Smooth muscle cell (in vitro differentiated cells): Measurements from ENCODE around the gene OLA1. TPM values are rescaled to one million over a fixed set of nuclear protein-coding genes. Genes with fewer than 3 reads are reported as not detected.

Source experiments
- DNase-seq: peaks from one replicate; lab custom pipeline; 2025; ENCODE audit not compliant: unreplicated experiment; lab: John Stamatoyannopoulos, UW
- H2AFZ ChIP-seq: fragments of 200-600 bp; sonication (generic); 2 replicates; pipeline ENCODE4 v1.6.0; 2016; ENCODE audit warnings: antibody characterized with exemption, low read depth, mild to moderate bottlenecking
- H3F3A ChIP-seq: fragments of 200-600 bp; sonication (generic); 2 replicates; pipeline ENCODE4 v1.6.0; 2017; ENCODE audit warnings: antibody characterized with exemption, low read depth
- H3K27ac ChIP-seq: fragments of 200-600 bp; sonication (generic); 2 replicates; pipeline ENCODE4 v1.5.1; 2016; ENCODE audit warnings: low read depth, mild to moderate bottlenecking
- H3K27me3 ChIP-seq: fragments of 200-600 bp; sonication (generic); 2 replicates; pipeline ENCODE4 v1.6.1; 2016; ENCODE audit warnings: low read depth, mild to moderate bottlenecking
- H3K36me3 ChIP-seq: fragments of 200-600 bp; sonication (generic); 2 replicates; pipeline ENCODE4 v1.5.1; 2016; ENCODE audit warnings: low read depth
- H3K4me1 ChIP-seq: fragments of 200-600 bp; sonication (generic); 2 replicates; pipeline ENCODE4 v1.5.1; 2016; ENCODE audit warnings: low read depth
- H3K4me2 ChIP-seq: fragments of 200-600 bp; sonication (generic); 2 replicates; pipeline ENCODE4 v1.6.0; 2016; ENCODE audit warnings: mild to moderate bottlenecking
- H3K4me3 ChIP-seq: fragments of 200-600 bp; sonication (generic); 2 replicates; pipeline ENCODE4 v1.5.1; 2016; ENCODE audit warnings: mild to moderate bottlenecking
- H3K79me2 ChIP-seq: fragments of 200-600 bp; sonication (generic); 2 replicates; pipeline ENCODE4 v1.6.0; 2016; ENCODE audit warnings: low read depth, mild to moderate bottlenecking
- H3K9ac ChIP-seq: fragments of 200-600 bp; sonication (generic); 2 replicates; pipeline ENCODE4 v1.6.0; 2016; ENCODE audit warnings: low read depth
- H3K9me3 ChIP-seq: fragments of 200-600 bp; sonication (generic); replicated peaks from 2 replicates; pipeline ENCODE4 v1.5.1; 2016; ENCODE audit warnings: low read depth
- H4K20me1 ChIP-seq: fragments of 200-600 bp; sonication (generic); 2 replicates; pipeline ENCODE4 v1.6.0; 2016; ENCODE audit warnings: low read depth
- CTCF ChIP-seq: fragments of 200-600 bp; sonication (generic); IDR thresholded peaks from 2 replicates; pipeline ENCODE4 v1.5.1; 2017; ENCODE audit warnings: borderline replicate concordance, mild to moderate bottlenecking, antibody characterized with exemption; ENCODE audit not compliant: insufficient read depth, poor library complexity, severe bottlenecking
- whole genome bisulfite sequencing: methylation state at CpG from one replicate; pipeline ENCODE4 v1.1.7; 2016; ENCODE audit warnings: low lambda C conversion rate; 5-methylcytosine and 5-hydroxymethylcytosine counted together
- polyA plus RNA-seq: library from polyadenylated mRNA; unstranded; fragments of >200 nt; fragmentation: Nextera tagmentation; extraction: Ambion mirVana; gene quantifications from 2 replicates; pipeline ENCODE4 v1.2.1, GENCODE V29; 2016
- total RNA-seq: library from RNA; depleted of rRNA; stranded (reverse); fragments of >200 nt; gene quantifications from 2 replicates; pipeline ENCODE4 v1.2.3, GENCODE V29; 2014

The OLA1 gene
- total and polyA plus RNA-seq, 2 experiments from 2014 or later, result 59.6 to 76.0 TPM

- no peaks in the 10 kb centered on the region for H3K79me2 ChIP-seq
- no peak overlapping the region for H3K27ac ChIP-seq
- H3F3A ChIP-seq, result no peaks in the 10 kb centered on the region
- no peaks in the 10 kb centered on the region for H3K9me3 ChIP-seq
- H4K20me1 ChIP-seq, result no peaks in the 10 kb centered on the region
- H2AFZ ChIP-seq, result no peak overlapping the region
- 93% methylated on average over 4 of the region's 4 CpGs for WGBS
- DNase-seq, result no peak
- H3K36me3 ChIP-seq, result no peaks in the 10 kb centered on the region
- no peak overlapping the region for H3K9ac ChIP-seq
- H3K4me1 ChIP-seq, result peaks cover 16% of the 10 kb centered on the region
- no peak for TF ChIP-seq CTCF
- H3K4me3 ChIP-seq, result no peak overlapping the region
- no peak overlapping the region for H3K4me2 ChIP-seq
- no peaks in the 10 kb centered on the region for H3K27me3 ChIP-seq
These were observed 173.5 kb downstream of the OLA1 start for GRCh38 chr2:174074831-174075230.

- Histone ChIP-seq H3F3A (no peaks in the 10 kb centered on the region), H3K9me3 (no peaks in the 10 kb centered on the region), H4K20me1 (no peaks in the 10 kb centered on the region), H3K36me3 (no peaks in the 10 kb centered on the region), H3K27me3 (no peaks in the 10 kb centered on the region), H2AFZ (no peak overlapping the region), H3K27ac (no peak overlapping the region), H3K9ac (no peak overlapping the region), H3K4me2 (no peak overlapping the region), H3K4me3 (no peak overlapping the region), H3K79me2 (no peaks in the 10 kb centered on the region), H3K4me1 (peaks cover under 1% of the 10 kb centered on the region)
- DNase-seq, result no peak
- 98% methylated on average over 4 of the region's 4 CpGs for WGBS
- TF ChIP-seq CTCF, result no peak
These were observed 175.5 kb downstream of the OLA1 start for GRCh38 chr2:174072857-174073256.

GRCh38 chr2:174072069-174072468 is 176.3 kb downstream of the OLA1 start:
- Histone ChIP-seq H2AFZ (no peak overlapping the region), H3K9me3 (no peaks in the 10 kb centered on the region), H3K79me2 (no peaks in the 10 kb centered on the region), H3F3A (no peaks in the 10 kb centered on the region), H3K4me1 (no peaks in the 10 kb centered on the region), H3K9ac (no peak overlapping the region), H3K27ac (no peak overlapping the region), H3K4me3 (no peak overlapping the region), H3K27me3 (no peaks in the 10 kb centered on the region), H3K36me3 (no peaks in the 10 kb centered on the region), H3K4me2 (no peak overlapping the region), H4K20me1 (no peaks in the 10 kb centered on the region)
- DNase-seq, result no peak
- 74% methylated on average over 4 of the region's 4 CpGs for WGBS
- no peak for TF ChIP-seq CTCF

- H3K4me3 ChIP-seq, result no peak overlapping the region
- H3K9me3 ChIP-seq, result no peaks in the 10 kb centered on the region
- H3K4me1 ChIP-seq, result no peaks in the 10 kb centered on the region
- TF ChIP-seq CTCF, result no peak
- DNase-seq, result no peak
- H3F3A ChIP-seq, result no peaks in the 10 kb centered on the region
- no peaks in the 10 kb centered on the region for H4K20me1 ChIP-seq
- H2AFZ ChIP-seq, result no peak overlapping the region
- no peaks in the 10 kb centered on the region for H3K79me2 ChIP-seq
- 96% methylated on average over 3 of the region's 3 CpGs for whole genome bisulfite sequencing
- H3K36me3 ChIP-seq, result no peaks in the 10 kb centered on the region
- no peak overlapping the region for H3K4me2 ChIP-seq
- H3K27ac ChIP-seq, result no peak overlapping the region
- H3K9ac ChIP-seq, result no peak overlapping the region
- no peaks in the 10 kb centered on the region for H3K27me3 ChIP-seq
These were observed 177.0 kb downstream of the OLA1 start for GRCh38 chr2:174071321-174071720.
